ENCODE data around the gene ENTPD5.

DNA sequence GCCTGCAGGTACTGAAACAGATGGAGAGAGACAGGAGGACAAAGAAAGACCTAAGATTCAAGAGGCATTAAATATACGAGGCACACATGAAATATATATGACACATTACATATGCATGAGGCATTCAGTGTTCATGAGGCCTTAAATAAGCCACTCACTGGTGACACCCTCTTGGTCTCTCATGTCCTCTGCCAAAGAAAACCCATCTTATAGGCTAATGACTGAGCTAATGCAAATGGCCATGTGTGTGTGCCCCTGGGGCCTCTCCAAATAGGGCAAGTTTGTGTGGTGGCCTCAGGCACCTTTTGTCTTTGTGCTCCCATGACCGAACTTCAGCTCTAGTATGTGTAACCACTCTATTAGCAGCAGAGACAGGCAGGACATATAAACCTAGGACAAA lies 50.2 kb downstream of the ENTPD5 start:
- no peak for TF ChIP-seq EZH2 (IDR thresholded peaks at IDR 0.05; ENCODE audit: borderline replicate concordance, low read depth, low read length, severe bottlenecking)
- TF ChIP-seq POLR2A (IDR thresholded peaks at IDR 0.05; ENCODE audit: low read depth, low read length) = no peak
- TF ChIP-seq, protein P1, sequence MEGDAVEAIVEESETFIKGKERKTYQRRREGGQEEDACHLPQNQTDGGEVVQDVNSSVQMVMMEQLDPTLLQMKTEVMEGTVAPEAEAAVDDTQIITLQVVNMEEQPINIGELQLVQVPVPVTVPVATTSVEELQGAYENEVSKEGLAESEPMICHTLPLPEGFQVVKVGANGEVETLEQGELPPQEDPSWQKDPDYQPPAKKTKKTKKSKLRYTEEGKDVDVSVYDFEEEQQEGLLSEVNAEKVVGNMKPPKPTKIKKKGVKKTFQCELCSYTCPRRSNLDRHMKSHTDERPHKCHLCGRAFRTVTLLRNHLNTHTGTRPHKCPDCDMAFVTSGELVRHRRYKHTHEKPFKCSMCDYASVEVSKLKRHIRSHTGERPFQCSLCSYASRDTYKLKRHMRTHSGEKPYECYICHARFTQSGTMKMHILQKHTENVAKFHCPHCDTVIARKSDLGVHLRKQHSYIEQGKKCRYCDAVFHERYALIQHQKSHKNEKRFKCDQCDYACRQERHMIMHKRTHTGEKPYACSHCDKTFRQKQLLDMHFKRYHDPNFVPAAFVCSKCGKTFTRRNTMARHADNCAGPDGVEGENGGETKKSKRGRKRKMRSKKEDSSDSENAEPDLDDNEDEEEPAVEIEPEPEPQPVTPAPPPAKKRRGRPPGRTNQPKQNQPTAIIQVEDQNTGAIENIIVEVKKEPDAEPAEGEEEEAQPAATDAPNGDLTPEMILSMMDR (IDR thresholded peaks at IDR 0.05; ENCODE audit: extremely low read depth in 1 of 2, insufficient read depth in 1 of 2, low read depth in 1 of 2, low read length in 2 of 2) = no peak
- TF ChIP-seq POLR2AphosphoS5 (IDR thresholded peaks at IDR 0.05; ENCODE audit: insufficient read depth, low read depth, low read length) = no peak
- TF ChIP-seq MAX (IDR thresholded peaks at IDR 0.05; ENCODE audit: insufficient read depth, insufficient read length) = no peak
